Midbrain (tissue), 1 donor: Measurements from ENCODE around the gene LDAH.

ENCODE experiments used
- DNase-seq: peaks from one replicate; lab custom pipeline; 2025; lab: John Stamatoyannopoulos, UW

LDAH gene

GRCh38 chr2:20682167-20682920 lies 140.6 kb downstream of the LDAH start:
- no peak for DNase-seq

- DNase-seq: no peak
Observed at GRCh38 chr2:20680744-20681375, 142.0 kb downstream of the LDAH start.

DNA sequence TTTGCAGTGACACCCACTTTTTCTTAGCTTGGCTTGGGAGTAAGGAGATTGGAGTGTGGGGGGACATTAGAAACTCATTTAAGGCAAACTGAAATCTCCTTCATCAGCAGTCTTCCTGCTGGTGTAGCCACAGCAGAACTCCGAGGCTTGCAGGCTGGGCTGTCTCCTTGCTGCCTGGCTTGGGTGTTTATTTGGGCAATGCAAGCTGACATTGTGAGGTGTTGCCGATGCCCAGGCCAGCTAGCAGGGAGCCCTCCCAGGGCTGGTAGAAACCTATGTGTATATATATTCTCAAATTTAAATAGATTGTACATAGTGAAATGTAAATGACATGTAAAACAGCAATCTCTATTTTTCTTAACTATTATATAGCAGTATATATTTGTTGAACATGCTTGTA lies 144.1 kb downstream of the LDAH start:
- no peak for DNase-seq

DNA sequence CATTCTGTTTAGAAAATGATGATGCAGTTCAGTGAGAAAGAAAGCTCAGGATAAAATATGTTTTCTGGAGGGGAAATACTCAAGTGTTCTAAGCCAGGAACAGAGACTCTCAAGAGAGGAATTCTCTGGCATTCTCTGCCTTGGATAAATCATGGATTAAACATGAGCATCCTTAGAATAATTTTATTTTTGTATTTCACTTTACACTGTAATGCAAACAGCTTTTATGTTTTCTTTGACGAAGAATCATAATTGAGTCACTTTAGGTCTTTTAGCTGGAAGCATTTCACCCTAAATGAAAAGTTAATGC lies 144.9 kb downstream of the LDAH start:
- no peak for DNase-seq

GRCh38 chr2:20677301-20678085 lies 145.4 kb downstream of the LDAH start:
- DNase-seq: no peak

DNA sequence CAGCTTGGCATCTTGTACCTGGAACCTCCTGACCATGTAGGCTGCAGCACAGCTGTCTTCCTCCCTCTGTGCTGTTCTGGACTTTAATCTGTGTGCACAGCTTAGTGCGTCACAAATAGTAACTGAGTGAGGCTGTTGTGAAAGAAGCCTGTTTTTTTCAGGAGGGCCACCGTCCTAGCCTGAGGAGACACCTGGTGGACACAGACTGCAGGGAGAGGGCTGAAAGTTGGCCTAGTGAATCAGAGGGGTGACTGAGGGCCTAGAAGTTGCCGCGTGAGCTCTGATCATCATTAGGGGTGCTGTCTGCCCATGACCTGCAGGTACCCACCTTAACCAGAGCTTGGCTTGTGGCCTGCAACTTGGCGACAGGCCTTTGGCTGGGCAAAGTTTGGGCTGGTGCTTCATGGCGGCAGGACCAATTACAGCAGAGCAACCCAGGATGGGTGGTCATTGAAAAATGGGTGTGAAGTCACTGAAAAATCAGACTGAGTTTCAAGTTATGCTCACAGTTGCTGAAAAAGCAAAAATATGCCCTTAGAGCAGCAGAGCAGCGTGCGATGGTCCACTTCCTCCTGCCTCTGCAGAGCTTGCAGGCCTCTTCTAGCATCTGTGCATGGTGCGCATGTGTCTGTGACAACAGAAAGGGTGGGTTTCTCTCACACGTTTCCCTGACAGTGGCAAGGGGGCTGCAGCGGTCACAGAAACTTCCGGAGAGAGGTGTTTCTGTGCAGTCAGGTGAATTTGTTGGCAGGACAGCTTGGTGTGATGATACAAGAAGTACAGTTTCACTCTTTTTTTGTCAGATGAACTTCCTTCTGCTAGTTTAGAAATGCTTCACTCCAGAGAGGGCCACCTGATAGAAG lies 146.3 kb downstream of the LDAH start:
- DNase-seq: no peak

DNA sequence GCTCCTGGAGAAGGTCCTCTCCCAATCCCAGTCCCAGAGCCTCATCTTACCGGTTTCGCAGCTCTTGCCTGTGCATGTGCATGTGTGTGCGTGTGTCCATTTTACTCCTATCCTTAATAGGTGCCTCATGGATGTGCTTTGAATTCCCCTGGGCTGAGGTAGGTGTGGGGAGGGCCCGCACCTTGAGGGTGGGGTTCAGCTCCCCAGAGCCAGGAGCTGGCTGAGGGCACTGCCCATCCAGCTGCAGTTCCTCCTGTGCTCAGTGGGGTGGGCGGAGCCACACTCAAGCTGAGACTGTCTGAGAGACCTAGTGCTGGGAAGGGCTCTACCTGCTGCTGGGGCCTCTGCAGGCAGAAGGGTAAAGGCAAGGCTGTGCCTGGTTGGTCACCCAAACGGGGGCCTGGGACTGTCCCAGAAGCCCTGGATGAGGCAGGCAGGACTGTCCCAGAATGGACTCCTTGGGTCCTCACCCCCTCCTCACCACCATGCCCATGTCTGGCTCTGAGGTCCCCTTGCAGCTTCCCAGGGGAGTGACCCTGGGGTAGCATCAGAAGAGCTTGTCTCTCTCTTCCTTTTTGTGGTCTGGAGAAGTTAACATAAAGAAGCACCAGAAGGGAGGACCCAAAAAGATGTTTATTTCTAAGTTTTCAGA lies 147.1 kb downstream of the LDAH start:
- DNase-seq: no peak

- DNase-seq: no peak
Observed at GRCh38 chr2:20674974-20675679, 147.8 kb downstream of the LDAH start.

DNA sequence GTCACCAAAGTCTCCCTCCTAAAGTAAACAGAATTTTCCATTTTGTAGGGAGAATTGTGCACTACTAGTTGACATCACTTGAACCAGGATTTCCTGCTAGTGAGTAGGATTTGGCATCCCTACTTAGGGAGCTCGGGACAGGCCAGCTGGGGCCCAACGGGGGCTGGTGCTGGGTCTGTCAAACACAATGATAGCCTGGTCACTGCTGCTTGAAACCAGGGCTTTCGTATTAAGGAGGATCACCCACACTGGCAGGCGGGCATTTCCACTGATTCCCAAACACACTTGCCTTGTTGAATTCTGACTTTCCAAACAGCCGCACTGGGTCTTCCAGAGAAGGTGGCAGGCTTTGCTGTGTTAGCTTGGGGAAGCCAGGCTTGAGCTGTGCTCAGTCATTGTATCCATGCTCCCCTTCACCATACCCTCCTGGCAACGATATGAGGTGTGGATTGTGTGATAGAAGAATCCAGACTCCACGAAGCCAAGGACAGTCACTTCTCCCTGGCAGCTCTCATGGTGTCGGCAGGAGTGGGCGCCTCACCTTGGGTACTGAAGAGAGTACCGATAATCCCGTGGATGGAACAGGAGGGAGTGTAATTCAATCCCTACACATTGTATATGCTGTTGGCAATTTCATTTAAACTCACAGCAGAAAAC lies 148.5 kb downstream of the LDAH start:
- DNase-seq: no peak

GRCh38 chr2:20673686-20674308 lies 149.1 kb downstream of the LDAH start:
- DNase-seq: no peak

- DNase-seq: no peak
Observed at GRCh38 chr2:20672201-20672951, 150.5 kb downstream of the LDAH start.

GRCh38 chr2:20671736-20672080 lies 151.2 kb downstream of the LDAH start:
- DNase-seq: no peak

GRCh38 chr2:20671036-20671735 lies 151.7 kb downstream of the LDAH start:
- DNase-seq: no peak

DNA sequence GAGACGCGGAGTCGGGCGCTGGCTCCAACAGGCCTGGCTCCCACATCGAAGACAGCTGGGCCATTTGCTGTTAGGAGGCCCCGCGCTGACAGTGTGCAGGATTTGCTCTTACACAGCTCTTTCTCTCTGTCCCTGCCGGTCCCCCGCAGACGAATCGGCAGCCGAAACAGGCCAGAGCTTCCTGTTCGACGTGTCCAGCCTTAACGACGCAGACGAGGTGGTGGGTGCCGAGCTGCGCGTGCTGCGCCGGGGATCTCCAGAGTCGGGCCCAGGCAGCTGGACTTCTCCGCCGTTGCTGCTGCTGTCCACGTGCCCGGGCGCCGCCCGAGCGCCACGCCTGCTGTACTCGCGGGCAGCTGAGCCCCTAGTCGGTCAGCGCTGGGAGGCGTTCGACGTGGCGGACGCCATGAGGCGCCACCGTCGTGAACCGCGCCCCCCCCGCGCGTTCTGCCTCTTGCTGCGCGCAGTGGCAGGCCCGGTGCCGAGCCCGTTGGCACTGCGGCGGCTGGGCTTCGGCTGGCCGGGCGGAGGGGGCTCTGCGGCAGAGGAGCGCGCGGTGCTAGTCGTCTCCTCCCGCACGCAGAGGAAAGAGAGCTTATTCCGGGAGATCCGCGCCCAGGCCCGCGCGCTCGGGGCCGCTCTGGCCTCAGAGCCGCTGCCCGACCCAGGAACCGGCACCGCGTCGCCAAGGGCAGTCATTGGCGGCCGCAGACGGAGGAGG lies 152.4 kb downstream of the LDAH start:
- no peak for DNase-seq

- no peak for DNase-seq
Observed at GRCh38 chr2:20669562-20670314, 153.2 kb downstream of the LDAH start.

- no peak for DNase-seq
Observed at GRCh38 chr2:20668871-20669475, 153.9 kb downstream of the LDAH start.

- no peak for DNase-seq
Observed at GRCh38 chr2:20668451-20668850, 154.4 kb downstream of the LDAH start.
